Small intestine (tissue), 7 donors: ENCODE results near the gene OSBPL6. TPM values are rescaled to one million over a fixed set of nuclear protein-coding genes. Genes with fewer than 3 reads are reported as not detected.

ENCODE experiments used
- DNase-seq, 2 donors: peaks; one replicate each; pipeline versions ENCODE4 v3.0.0 to v3.0.0-alpha.2; 2013
- FAIRE-seq: peaks from 2 replicates; lab custom pipeline; 2012; peaks lifted over from hg19 to GRCh38; lab: Jason Lieb, UNC
- H3K27ac ChIP-seq, 3 donors: one replicate each; pipeline ENCODE4 v1.5.1; 2013; ENCODE audit warnings: low read length in 2 of 3, mild to moderate bottlenecking in 2 of 3, control low read depth in 1 of 3, inconsistent platforms in 1 of 3, low read depth in 1 of 3, moderate library complexity in 1 of 3
- H3K27me3 ChIP-seq, 3 donors: one replicate each; pipeline ENCODE4 v1.6.1; 2013; ENCODE audit warnings: low read length in 3 of 3, inconsistent platforms in 1 of 3; ENCODE audit not compliant: control insufficient read depth in 3 of 3, insufficient read depth in 3 of 3
- H3K36me3 ChIP-seq, 3 donors: one replicate each; pipeline ENCODE4 v1.6.1; 2013; ENCODE audit warnings: low read length in 3 of 3, inconsistent platforms in 1 of 3, low read depth in 1 of 3, mild to moderate bottlenecking in 1 of 3, moderate library complexity in 1 of 3; ENCODE audit not compliant: control insufficient read depth in 3 of 3, insufficient read depth in 2 of 3
- H3K4me1 ChIP-seq, 3 donors: one replicate each; pipeline ENCODE4 v1.6.1; 2013; ENCODE audit warnings: low read length in 2 of 3, inconsistent platforms in 1 of 3, low read depth in 1 of 3, mild to moderate bottlenecking in 1 of 3, moderate library complexity in 1 of 3; ENCODE audit not compliant: control insufficient read depth in 3 of 3, insufficient read depth in 2 of 3
- H3K4me3 ChIP-seq, 3 donors: one replicate each; pipeline ENCODE4 v1.5.1; 2013; ENCODE audit warnings: low read length in 3 of 3, control low read depth in 1 of 3, inconsistent platforms in 1 of 3, low read depth in 1 of 3, mild to moderate bottlenecking in 1 of 3, moderate library complexity in 1 of 3
- H3K9me3 ChIP-seq, 2 donors: one replicate each; pipeline ENCODE4 v1.6.1; 2013; ENCODE audit warnings: low read depth in 1 of 2, low read length in 1 of 2; ENCODE audit not compliant: control insufficient read depth in 2 of 2, insufficient read depth in 1 of 2
- whole genome bisulfite sequencing, 3 donors: extraction: QIAGEN DNeasy Blood & Tissue Kit; methylation state at CpG; one replicate each; pipeline ENCODE4 v1.1.7; 2013; 5-methylcytosine and 5-hydroxymethylcytosine counted together
- polyA plus RNA-seq, 4 donors: library from polyadenylated mRNA; stranded (reverse) in 3 of 4; unstranded in 1 of 4; fragments of 200-250 nt in 3 of 4; fragments of 120-200 nt in 1 of 4; gene quantifications; one replicate each; pipeline versions ENCODE4 v1.2.1 to v1.2.3, GENCODE V29; 2013
- donor health status: healthy with polysubstance abuse.
- donor health status: control.
- donor health status: control.
- donor health status: Bipolar disorder and iron deficiency.
- donor health status: healthy.

Gene OSBPL6
- polyA plus RNA-seq, 4 donors, result 0.87 to 4.4 (median 1.5) TPM

- no peaks in the 10 kb centered on the region for H3K27me3 ChIP-seq
- H3K27ac ChIP-seq, result no peak overlapping the region
- no peaks in the 10 kb centered on the region for H3K9me3 ChIP-seq
- FAIRE-seq (no peak), DNase-seq (no peak)
- no peaks in the 10 kb centered on the region for H3K36me3 ChIP-seq
- no peaks in the 10 kb centered on the region for H3K4me1 ChIP-seq
- H3K4me3 ChIP-seq, result no peak overlapping the region
These were observed 200.5 kb downstream of the OSBPL6 start for GRCh38 chr2:178394859-178395258.

- H3K4me3 ChIP-seq, result no peak overlapping the region
- no peaks in the 10 kb centered on the region for H3K4me1 ChIP-seq
- no peak overlapping the region for H3K27ac ChIP-seq
- DNase-seq, result no peak
- no peaks in the 10 kb centered on the region for H3K36me3 ChIP-seq
- H3K9me3 ChIP-seq, result no peaks in the 10 kb centered on the region
- no peaks in the 10 kb centered on the region for H3K27me3 ChIP-seq
- WGBS, 3 donors, result 88 to 92% (median 90%) methylated on average over 2 of the region's 2 CpGs
- no peak for FAIRE-seq
These were observed 201.0 kb downstream of the OSBPL6 start for GRCh38 chr2:178395295-178395694.

GRCh38 chr2:178395941-178396570 is 201.7 kb downstream of the OSBPL6 start:
- H3K4me1 ChIP-seq, result no peaks in the 10 kb centered on the region
- H3K36me3 ChIP-seq, result no peaks in the 10 kb centered on the region
- FAIRE-seq (no peak), DNase-seq (no peak)
- H3K9me3 ChIP-seq, result no peaks in the 10 kb centered on the region
- WGBS, 3 donors, result 83 to 88% (median 84%) methylated on average over 8 of the region's 8 CpGs
- H3K27ac ChIP-seq, result no peak overlapping the region
- H3K4me3 ChIP-seq, result no peak overlapping the region
- H3K27me3 ChIP-seq, result no peaks in the 10 kb centered on the region

- H3K4me3 ChIP-seq, result no peak overlapping the region
- no peaks in the 10 kb centered on the region for H3K9me3 ChIP-seq
- H3K4me1 ChIP-seq, result no peaks in the 10 kb centered on the region
- FAIRE-seq, result peak; percentile 91
- peak; percentile 55 to 59 for DNase-seq
- no peaks in the 10 kb centered on the region for H3K27me3 ChIP-seq
- no peaks in the 10 kb centered on the region for H3K36me3 ChIP-seq
- 12 to 19% (median 13%) methylated on average over 7 of the region's 7 CpGs for WGBS, 3 donors
- no peak overlapping the region for H3K27ac ChIP-seq
These were observed 202.8 kb downstream of the OSBPL6 start for GRCh38 chr2:178397002-178397605.

GRCh38 chr2:178401994-178402437 is 207.7 kb downstream of the OSBPL6 start:
- FAIRE-seq (no peak), DNase-seq (no peak)
- Histone ChIP-seq H3K36me3 (no peaks in the 10 kb centered on the region), H3K27me3 (no peaks in the 10 kb centered on the region), H3K4me1 (no peaks in the 10 kb centered on the region), H3K4me3 (no peak overlapping the region), H3K9me3 (no peaks in the 10 kb centered on the region), H3K27ac (no peak overlapping the region)
- WGBS, 3 donors, result 68 to 74% (median 69%) methylated on average over 6 of the region's 6 CpGs

- Histone ChIP-seq H3K36me3 (no peaks in the 10 kb centered on the region), H3K9me3 (no peaks in the 10 kb centered on the region), H3K27me3 (no peaks in the 10 kb centered on the region), H3K4me1 (no peaks in the 10 kb centered on the region), H3K27ac (no peak overlapping the region), H3K4me3 (no peak overlapping the region)
- WGBS, 3 donors, result 63 to 73% (median 66%) methylated on average over 3 of the region's 3 CpGs
- FAIRE-seq, result no peak
- no peak for DNase-seq
These were observed 209.5 kb downstream of the OSBPL6 start for GRCh38 chr2:178403671-178404306.

- H3K27me3 ChIP-seq, result no peaks in the 10 kb centered on the region
- no peaks in the 10 kb centered on the region for H3K36me3 ChIP-seq
- no peak overlapping the region for H3K27ac ChIP-seq
- H3K9me3 ChIP-seq, result no peaks in the 10 kb centered on the region
- DNase-seq, result no peak
- WGBS, 3 donors, result 22 to 36% (median 27%) methylated on average over 4 of the region's 4 CpGs
- no peak for FAIRE-seq
- H3K4me1 ChIP-seq, result no peaks in the 10 kb centered on the region
- H3K4me3 ChIP-seq, result no peak overlapping the region
These were observed 210.1 kb downstream of the OSBPL6 start for GRCh38 chr2:178404368-178404767.

- Histone ChIP-seq H3K27ac (no peak overlapping the region), H3K9me3 (no peaks in the 10 kb centered on the region), H3K36me3 (no peaks in the 10 kb centered on the region), H3K27me3 (no peaks in the 10 kb centered on the region), H3K4me3 (no peak overlapping the region), H3K4me1 (peaks cover 0 to 2% (median 0%) of the 10 kb centered on the region in 3 donors)
- DNase-seq (no peak), FAIRE-seq (no peak)
- WGBS, 3 donors, result 85 to 86% (median 86%) methylated on average over 5 of the region's 5 CpGs
These were observed 214.9 kb downstream of the OSBPL6 start for GRCh38 chr2:178409261-178409660.
